HUES64 (cell line): Measurements from ENCODE around the gene CBFA2T3.
"Not testable (repeated sequence)": the region's sequence is repeated elsewhere in the genome, so short reads cannot be mapped to it uniquely, and the experiment has no call there.

Source experiments
- H3K27ac ChIP-seq: 2 replicates; pipeline ENCODE4 v1.7.0; 2013; ENCODE audit warnings: low read depth, low read length, inconsistent platforms
- H3K27me3 ChIP-seq: 2 replicates; pipeline ENCODE4 v1.6.1; 2013; ENCODE audit warnings: mild to moderate bottlenecking, low read length; ENCODE audit not compliant: insufficient read depth
- H3K36me3 ChIP-seq: 2 replicates; pipeline ENCODE4 v1.6.1; 2013; ENCODE audit warnings: mild to moderate bottlenecking, low read length; ENCODE audit not compliant: insufficient read depth
- H3K4me1 ChIP-seq: 2 replicates; pipeline ENCODE4 v1.6.1; 2013; ENCODE audit warnings: mild to moderate bottlenecking, low read length, moderate library complexity; ENCODE audit not compliant: insufficient read depth
- H3K4me3 ChIP-seq: 2 replicates; pipeline ENCODE4 v1.5.1; 2013; ENCODE audit warnings: mild to moderate bottlenecking, low read length, moderate library complexity
- H3K9ac ChIP-seq: 2 replicates; pipeline ENCODE4 v1.6.1; 2013; ENCODE audit warnings: mild to moderate bottlenecking, low read depth, low read length
- H3K9me3 ChIP-seq: 2 replicates; pipeline ENCODE4 v1.6.1; 2013; ENCODE audit warnings: low read depth, low read length; ENCODE audit not compliant: insufficient read depth
- WGBS: fragments of 150-250, 120-280 bp; methylation state at CpG from one replicate; pipeline ENCODE4 v1.1.7; 2013; ENCODE audit warnings: missing lambda C conversion rate; 5-methylcytosine and 5-hydroxymethylcytosine counted together

CBFA2T3 gene

DNA sequence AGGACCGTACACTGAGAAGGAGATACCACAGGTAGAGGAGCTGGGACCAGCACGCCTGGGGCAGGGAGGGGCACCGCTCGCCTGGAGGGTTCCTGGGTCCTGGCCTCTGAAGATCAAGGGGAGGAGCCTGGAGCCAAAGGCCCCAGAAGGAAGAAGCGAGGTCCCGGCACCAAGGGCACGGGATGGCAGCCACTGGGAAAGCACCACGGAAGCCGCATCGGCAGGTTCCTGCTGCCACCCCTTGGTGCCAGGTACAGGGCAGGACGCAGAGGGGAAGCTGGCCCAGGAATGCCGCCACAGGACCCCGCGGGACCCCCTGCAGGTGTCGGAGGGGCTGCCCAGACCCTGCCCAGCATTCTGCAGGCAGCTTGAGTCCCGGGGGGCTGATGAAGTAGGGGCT is 42.5 kb upstream of the CBFA2T3 start:
- no peak overlapping the region; the same call in 1 of the 2 replicates for H3K9ac ChIP-seq
- no peaks in the 10 kb centered on the region for H3K27me3 ChIP-seq
- no peaks in the 10 kb centered on the region for H3K4me1 ChIP-seq
- no peak overlapping the region for H3K4me3 ChIP-seq
- H3K9me3 ChIP-seq = no peaks in the 10 kb centered on the region
- no peak overlapping the region for H3K27ac ChIP-seq
- WGBS = 87% methylated on average over 16 of the region's 16 CpGs
- no peaks in the 10 kb centered on the region for H3K36me3 ChIP-seq

DNA sequence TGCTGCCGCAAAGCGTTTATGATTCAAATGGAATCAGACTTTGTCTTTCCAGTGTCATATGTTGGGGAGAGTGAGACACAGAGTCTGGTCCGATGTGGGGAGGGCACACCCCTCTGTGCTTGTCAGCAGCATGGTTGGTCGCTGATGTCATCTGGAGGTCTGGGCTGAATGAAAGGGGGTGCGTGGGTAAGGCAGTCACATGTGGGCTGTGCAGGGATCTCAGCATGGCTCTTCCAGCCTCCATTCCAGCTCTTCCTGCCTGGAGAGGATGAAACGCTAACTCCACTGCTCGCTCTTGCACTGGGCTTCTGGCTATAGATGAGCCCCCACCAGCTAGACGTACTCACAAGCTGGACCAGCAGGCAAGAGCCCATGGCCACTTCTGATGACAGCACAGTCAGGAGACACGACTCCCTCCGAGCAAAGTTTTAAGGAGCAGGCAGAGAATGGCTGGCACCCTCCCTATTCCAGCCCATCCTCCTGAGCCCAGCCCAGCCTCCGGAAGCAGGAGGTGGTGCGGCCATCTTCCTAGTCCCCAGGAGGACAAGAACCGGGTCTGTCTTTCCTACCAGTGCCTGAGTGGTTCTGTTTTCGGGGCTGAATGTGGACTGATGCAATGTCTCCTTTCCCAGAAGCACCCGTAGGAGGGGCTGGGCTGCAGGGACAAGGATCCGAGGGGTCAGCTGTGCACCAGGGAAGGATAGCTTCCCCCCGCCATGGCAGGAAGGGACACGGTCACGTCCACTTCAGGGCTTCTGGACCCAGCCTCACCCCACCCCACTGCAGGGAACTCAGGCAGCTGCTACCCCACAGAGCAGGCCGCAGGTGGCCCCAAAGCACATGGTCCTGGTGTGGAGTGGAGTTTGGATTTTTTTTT is 41.5 kb upstream of the CBFA2T3 start:
- Histone ChIP-seq H3K27me3 (no peaks in the 10 kb centered on the region), H3K27ac (no peak overlapping the region), H3K9ac (no peak overlapping the region), H3K4me1 (no peaks in the 10 kb centered on the region), H3K9me3 (no peaks in the 10 kb centered on the region), H3K36me3 (no peaks in the 10 kb centered on the region), H3K4me3 (no peak overlapping the region)
- 86% methylated on average over 20 of the region's 20 CpGs for WGBS

DNA sequence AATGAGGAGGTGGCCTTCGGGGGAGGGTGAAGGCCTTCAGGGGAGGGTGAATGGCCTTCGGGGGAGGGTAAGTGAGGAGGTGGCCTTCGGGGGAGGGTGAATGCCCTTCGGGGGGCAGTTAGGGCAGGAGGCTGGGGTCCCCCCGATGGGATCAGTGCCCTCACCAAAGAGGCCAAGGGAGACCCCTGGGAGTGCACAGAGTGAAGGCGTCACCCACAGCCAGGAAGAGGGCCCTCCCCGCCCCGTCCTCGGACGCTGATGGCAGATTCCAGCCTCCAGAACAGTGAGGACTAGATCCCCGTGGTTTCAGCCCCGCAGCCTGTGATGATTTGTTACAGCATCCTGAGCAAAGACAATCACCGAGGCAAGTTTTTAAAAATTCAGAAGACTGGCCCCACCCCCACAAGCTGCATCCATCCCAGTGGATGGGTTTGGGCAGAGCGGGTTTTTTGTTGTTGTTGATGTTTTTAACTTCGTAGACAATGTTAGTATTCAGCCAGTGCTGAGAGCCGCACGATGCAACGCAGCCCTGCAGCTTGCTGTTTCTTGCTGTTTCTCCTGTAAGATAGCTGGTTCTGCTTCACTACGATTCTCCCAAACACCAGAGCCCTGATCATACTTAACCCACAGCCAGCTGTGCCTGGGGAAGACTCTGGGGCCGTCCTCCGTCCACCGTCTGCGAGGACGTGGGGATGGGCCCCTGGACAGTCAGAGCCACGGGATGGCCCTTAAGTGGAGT is 40.7 kb upstream of the CBFA2T3 start:
- no peak overlapping the region for H3K9ac ChIP-seq
- no peak overlapping the region for H3K4me3 ChIP-seq
- H3K36me3 ChIP-seq = no peaks in the 10 kb centered on the region
- no peak overlapping the region for H3K27ac ChIP-seq
- no peaks in the 10 kb centered on the region for H3K4me1 ChIP-seq
- 88% methylated on average over 25 of the region's 25 CpGs for WGBS
- no peaks in the 10 kb centered on the region for H3K9me3 ChIP-seq
- no peaks in the 10 kb centered on the region for H3K27me3 ChIP-seq

DNA sequence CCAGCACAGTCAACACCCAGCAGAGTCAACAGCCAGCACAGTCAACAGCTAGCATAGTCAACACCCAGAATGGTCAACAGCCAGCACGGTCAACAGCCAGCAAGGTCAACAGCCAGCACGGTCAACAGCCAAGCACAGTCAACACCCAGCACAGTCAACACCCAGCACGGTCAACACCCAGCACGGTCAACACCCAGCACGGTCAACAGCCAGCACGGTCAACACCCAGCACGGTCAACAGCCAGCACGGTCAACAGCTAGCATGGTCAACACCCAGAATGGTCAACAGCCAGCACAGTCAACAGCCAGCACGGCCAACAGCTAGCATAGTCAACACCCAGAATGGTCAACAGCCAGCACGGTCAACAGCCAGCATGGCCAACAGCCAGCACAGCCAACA is 39.6 kb upstream of the CBFA2T3 start:
- not testable (repeated sequence) for H3K36me3 ChIP-seq, H3K9me3 ChIP-seq, H3K27me3 ChIP-seq, H3K4me1 ChIP-seq, H3K27ac ChIP-seq, H3K9ac ChIP-seq, H3K4me3 ChIP-seq
- 95% methylated on average over 10 of the region's 10 CpGs for WGBS

DNA sequence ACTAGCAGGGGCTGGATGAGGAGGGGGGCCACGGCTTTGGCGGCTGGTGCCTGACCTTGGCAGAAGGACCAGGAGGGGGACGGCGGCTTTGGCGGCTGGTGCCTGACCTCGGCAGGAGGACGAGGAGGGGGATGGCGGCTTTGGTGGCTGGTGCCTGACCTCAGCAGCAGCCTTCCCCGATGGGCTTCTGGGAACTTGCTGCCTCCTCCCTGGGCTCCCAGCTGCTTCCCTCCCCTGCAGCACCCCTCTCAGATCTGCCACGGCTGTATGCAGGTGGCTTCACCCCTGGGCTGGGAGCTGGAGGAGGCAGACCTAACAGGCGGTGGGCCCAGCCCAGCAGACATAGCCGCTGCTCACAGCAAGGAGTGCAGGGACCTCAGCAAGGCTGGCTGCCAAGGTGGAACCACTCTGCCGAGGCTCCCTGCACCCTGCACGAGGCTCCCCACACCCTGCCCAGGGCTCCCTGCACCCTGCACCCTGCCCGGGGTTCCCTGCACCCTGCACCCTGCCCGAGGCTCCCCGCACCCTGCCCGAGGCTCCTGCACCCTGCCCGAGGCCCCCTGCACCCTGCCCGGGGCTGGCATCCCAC is 38.4 kb upstream of the CBFA2T3 start:
- Histone ChIP-seq H3K9me3 (no peaks in the 10 kb centered on the region), H3K36me3 (no peaks in the 10 kb centered on the region), H3K4me1 (no peaks in the 10 kb centered on the region), H3K9ac (no peak overlapping the region), H3K4me3 (no peak overlapping the region), H3K27ac (no peak overlapping the region), H3K27me3 (no peaks in the 10 kb centered on the region)
- 86% methylated on average over 20 of the region's 20 CpGs for WGBS

DNA sequence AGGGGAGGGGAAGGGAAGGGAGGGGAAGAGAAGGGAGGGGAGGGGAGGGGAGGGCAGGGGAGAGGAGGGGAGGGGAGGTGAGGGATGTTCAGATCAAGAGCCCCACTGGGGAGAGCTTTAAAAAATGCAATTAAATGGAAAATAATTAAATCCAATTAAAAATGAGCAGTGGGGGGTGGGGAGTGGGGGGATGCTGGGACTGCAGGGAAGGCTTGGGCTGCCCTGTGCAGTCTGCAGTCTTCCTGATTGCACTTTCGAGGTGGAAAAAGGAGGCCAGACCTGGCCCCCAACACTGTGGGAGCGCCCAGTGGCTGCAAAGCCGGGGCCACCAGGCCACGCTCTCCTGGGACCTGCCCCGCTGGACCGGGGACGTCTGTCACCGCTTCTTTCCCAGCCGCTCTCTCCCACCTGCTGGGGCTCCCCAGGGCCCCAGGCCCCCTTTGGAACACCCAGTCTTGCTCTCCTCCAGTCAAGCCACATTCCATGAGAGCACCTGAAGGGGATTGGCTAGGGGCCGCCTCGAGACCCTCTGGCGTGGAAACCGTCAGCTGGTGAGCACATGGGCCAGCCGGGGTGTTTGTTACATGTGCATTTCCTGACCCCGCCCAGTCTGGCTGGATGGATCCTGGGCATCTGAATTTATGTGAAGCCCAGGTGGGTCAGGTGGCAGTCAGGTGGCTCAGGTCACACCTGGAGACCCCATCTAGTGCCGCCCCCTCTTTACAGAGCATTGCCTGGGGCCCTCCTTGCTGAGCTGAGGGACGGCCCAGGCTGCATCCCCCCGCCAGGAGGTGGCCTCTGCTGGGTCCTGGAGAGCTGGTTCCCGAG is 37.6 kb upstream of the CBFA2T3 start:
- 82% methylated on average over 19 of the region's 19 CpGs for WGBS
- Histone ChIP-seq H3K9ac (no peak overlapping the region), H3K27me3 (no peaks in the 10 kb centered on the region), H3K27ac (no peak overlapping the region), H3K4me1 (no peaks in the 10 kb centered on the region), H3K36me3 (no peaks in the 10 kb centered on the region), H3K9me3 (no peaks in the 10 kb centered on the region), H3K4me3 (no peak overlapping the region)

DNA sequence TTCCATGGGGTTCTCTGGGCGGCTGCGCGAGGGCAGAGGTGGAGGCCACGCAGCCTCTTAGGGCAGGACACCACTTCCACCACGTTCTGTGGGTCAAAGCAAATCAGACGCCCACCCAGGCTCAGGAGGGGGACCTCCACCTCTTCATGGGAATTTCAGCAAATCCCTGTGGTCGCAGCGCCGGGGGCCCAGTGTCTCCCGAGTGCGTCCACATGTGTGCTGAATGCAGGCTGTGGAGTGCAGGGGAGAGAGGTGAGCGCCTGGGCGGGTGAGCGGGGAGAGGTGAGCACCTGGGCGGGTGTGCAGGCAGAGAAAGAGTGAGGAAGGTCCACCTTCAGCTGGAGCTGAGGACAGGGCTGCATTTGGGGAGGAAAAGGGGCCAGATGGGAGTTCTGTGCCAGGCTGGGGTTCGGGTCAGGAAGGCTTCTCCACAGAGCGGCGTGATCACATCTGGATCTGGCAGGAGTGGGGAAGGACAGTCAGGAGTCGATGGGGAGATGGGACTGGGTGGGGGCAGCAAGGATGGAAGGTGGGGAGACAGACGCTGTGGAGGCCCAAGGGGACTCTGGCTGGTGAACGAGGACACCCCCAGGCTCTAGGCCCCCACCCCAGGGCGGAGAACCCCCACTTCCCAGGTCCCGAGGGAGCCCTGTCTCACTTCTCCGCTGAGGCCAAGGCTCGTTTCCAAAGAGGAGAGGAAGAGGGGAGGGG is 36.8 kb upstream of the CBFA2T3 start:
- Histone ChIP-seq H3K27me3 (no peaks in the 10 kb centered on the region), H3K4me1 (no peaks in the 10 kb centered on the region), H3K9ac (no peak overlapping the region), H3K4me3 (no peak overlapping the region), H3K27ac (no peak overlapping the region), H3K36me3 (no peaks in the 10 kb centered on the region), H3K9me3 (no peaks in the 10 kb centered on the region)
- 81% methylated on average over 24 of the region's 25 CpGs for WGBS

DNA sequence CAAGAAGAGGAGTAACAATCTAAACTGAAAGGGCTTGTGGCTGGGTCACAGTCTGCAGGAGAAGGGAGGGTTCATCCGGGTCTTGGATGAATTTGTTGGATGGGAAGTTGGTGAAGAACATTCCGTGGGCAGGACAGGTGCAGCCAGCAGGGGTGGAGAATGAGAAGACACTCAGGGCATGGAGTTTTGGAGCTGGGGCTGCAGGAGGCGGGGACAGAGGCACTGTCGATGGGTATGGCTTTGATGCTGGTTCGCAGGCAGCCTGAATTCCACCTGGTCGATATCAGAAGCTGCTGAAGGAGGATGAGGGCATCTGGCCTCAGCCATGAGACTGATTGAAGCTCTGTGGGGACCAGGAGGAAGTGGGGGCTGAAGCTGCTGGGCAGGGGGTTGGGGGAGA is 36.1 kb upstream of the CBFA2T3 start:
- no peak overlapping the region for H3K4me3 ChIP-seq
- no peak overlapping the region for H3K9ac ChIP-seq
- no peaks in the 10 kb centered on the region for H3K36me3 ChIP-seq
- H3K27ac ChIP-seq = no peak overlapping the region
- H3K9me3 ChIP-seq = no peaks in the 10 kb centered on the region
- WGBS = 70% methylated on average over 6 of the region's 6 CpGs
- H3K4me1 ChIP-seq = no peaks in the 10 kb centered on the region
- no peaks in the 10 kb centered on the region for H3K27me3 ChIP-seq

DNA sequence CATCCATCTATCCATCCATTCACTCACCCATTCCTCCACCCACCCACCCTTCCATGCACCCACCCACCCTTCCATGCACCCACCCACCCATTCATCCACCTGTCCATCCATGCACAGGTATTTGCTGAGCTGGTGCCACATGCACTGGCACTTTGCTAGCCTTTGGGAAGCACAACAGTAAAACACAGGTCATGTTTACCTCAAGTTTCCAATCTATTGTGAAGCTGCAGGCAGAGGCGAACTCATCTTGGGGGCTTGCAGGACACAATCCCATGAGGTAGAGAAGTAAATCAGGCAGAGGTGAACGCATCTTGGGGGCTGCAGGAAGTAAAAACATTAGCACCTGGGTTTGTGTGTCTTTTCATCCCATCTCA is 35.6 kb upstream of the CBFA2T3 start:
- H3K36me3 ChIP-seq = no peaks in the 10 kb centered on the region
- no peak overlapping the region for H3K27ac ChIP-seq
- H3K9ac ChIP-seq = no peak overlapping the region
- WGBS = 77% methylated on average over 2 of the region's 2 CpGs
- H3K4me3 ChIP-seq = no peak overlapping the region
- H3K27me3 ChIP-seq = no peaks in the 10 kb centered on the region
- no peaks in the 10 kb centered on the region for H3K4me1 ChIP-seq
- no peaks in the 10 kb centered on the region for H3K9me3 ChIP-seq

DNA sequence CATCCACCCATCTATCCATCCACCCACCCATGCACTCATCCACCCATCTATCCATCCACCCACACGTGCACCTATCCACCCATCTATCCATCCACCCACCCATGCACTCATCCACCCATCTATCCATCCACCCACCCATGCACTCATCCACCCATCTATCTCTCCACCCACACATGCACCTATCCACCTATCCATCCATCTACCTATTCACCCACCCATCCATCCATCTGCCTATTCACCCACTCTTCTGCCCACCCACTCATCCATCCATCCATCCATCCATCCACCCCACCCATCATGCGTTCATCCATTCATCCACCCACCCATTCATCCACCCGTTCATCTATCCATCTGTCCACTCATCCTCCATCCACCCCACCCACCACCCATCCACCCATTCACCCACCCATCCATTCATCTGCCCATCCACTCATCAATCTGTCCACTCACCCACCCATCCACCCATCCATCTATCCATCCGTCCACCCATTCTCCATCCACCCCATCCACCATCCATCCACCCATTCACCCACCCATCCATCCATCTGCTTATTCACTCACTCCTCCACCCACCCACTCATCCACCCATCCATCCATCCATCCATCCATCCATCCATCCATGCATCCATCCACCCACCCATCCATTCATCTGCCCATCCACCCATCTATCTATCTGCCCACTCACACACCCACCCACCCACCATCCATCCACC is 35.1 kb upstream of the CBFA2T3 start:
- H3K9ac ChIP-seq = no peak overlapping the region
- H3K9me3 ChIP-seq = no peaks in the 10 kb centered on the region
- no peak overlapping the region for H3K27ac ChIP-seq
- H3K4me3 ChIP-seq = no peak overlapping the region
- H3K36me3 ChIP-seq = no peaks in the 10 kb centered on the region
- no peaks in the 10 kb centered on the region for H3K27me3 ChIP-seq
- no peaks in the 10 kb centered on the region for H3K4me1 ChIP-seq
- WGBS = 80% methylated on average over 4 of the region's 4 CpGs
